BE2C (cell line): ENCODE results near the gene AKT3.

ENCODE experiments used
- DNase-seq: peaks from one replicate; pipeline ENCODE4 v3.0.0-alpha.2; 2020
- H3K27me3 ChIP-seq: fragments of 250-450 bp; sonication (Bioruptor Pico); 2 replicates; pipeline ENCODE4 v1.5.1; 2020; ENCODE audit warnings: mild to moderate bottlenecking
- H3K36me3 ChIP-seq: fragments of 250-450 bp; sonication (Bioruptor Pico); 2 replicates; pipeline ENCODE4 v1.5.1; 2020; ENCODE audit warnings: mild to moderate bottlenecking
- H3K4me1 ChIP-seq: fragments of 250-450 bp; sonication (Bioruptor Pico); 2 replicates; pipeline ENCODE4 v1.5.1; 2020
- H3K4me3 ChIP-seq: 2 replicates; pipeline ENCODE4 v1.5.1; 2011; ENCODE audit warnings: low read depth, low read length
- H3K9me3 ChIP-seq: fragments of 250-450 bp; sonication (Bioruptor Pico); 2 replicates; pipeline ENCODE4 v1.5.1; 2020
- CTCF ChIP-seq: IDR thresholded peaks from 2 replicates; pipeline ENCODE4 v1.5.1; 2012; ENCODE audit warnings: mild to moderate bottlenecking, low read depth, low read length

Gene AKT3

GRCh38 chr1:243718893-243719292 is 131.2 kb downstream of the AKT3 start:
- DNase-seq: no peak
- no peaks in the 10 kb centered on the region for H3K27me3 ChIP-seq
- TF ChIP-seq CTCF: no peak
- no peaks in the 10 kb centered on the region for H3K9me3 ChIP-seq
- peaks cover 14% of the 10 kb centered on the region for H3K4me1 ChIP-seq
- H3K4me3 ChIP-seq: no peak overlapping the region
- H3K36me3 ChIP-seq: no peaks in the 10 kb centered on the region

GRCh38 chr1:243718022-243718421 is 132.0 kb downstream of the AKT3 start:
- no peak overlapping the region for H3K4me3 ChIP-seq
- H3K9me3 ChIP-seq: no peaks in the 10 kb centered on the region
- H3K4me1 ChIP-seq: peaks cover 16% of the 10 kb centered on the region
- H3K27me3 ChIP-seq: no peaks in the 10 kb centered on the region
- H3K36me3 ChIP-seq: no peaks in the 10 kb centered on the region
- DNase-seq: no peak
- no peak for TF ChIP-seq CTCF

- TF ChIP-seq CTCF: no peak
- Histone ChIP-seq H3K4me1 (peaks cover 17% of the 10 kb centered on the region), H3K9me3 (no peaks in the 10 kb centered on the region), H3K27me3 (no peaks in the 10 kb centered on the region), H3K36me3 (no peaks in the 10 kb centered on the region), H3K4me3 (no peak overlapping the region)
- DNase-seq: no peak
Observed at GRCh38 chr1:243716906-243717305, 133.1 kb downstream of the AKT3 start.

- Histone ChIP-seq H3K4me1 (peaks cover 17% of the 10 kb centered on the region), H3K4me3 (no peak overlapping the region), H3K9me3 (no peaks in the 10 kb centered on the region), H3K27me3 (no peaks in the 10 kb centered on the region), H3K36me3 (no peaks in the 10 kb centered on the region)
- TF ChIP-seq CTCF: no peak
- DNase-seq: no peak
Observed at GRCh38 chr1:243715285-243715684, 134.8 kb downstream of the AKT3 start.

GRCh38 chr1:243713470-243714186 is 136.4 kb downstream of the AKT3 start:
- Histone ChIP-seq H3K36me3 (no peaks in the 10 kb centered on the region), H3K27me3 (no peaks in the 10 kb centered on the region), H3K9me3 (no peaks in the 10 kb centered on the region), H3K4me3 (peak overlapping the region; percentile 53), H3K4me1 (peaks cover 14% of the 10 kb centered on the region)
- DNase-seq: peak; percentile 16
- TF ChIP-seq CTCF: no peak

- peak; percentile 46 for TF ChIP-seq CTCF
- Histone ChIP-seq H3K36me3 (no peaks in the 10 kb centered on the region), H3K4me1 (peaks cover 14% of the 10 kb centered on the region), H3K4me3 (peak overlapping the region; percentile 53), H3K9me3 (no peaks in the 10 kb centered on the region), H3K27me3 (no peaks in the 10 kb centered on the region)
- DNase-seq: no peak
Observed at GRCh38 chr1:243712941-243713340, 137.1 kb downstream of the AKT3 start.
